HG03097 (cell line): ENCODE measurements around the gene GRK5.

ENCODE experiments used
- ATAC-seq: cut with Tn5 transposase; IDR thresholded peaks from one replicate; pipeline ENCODE4 v1.9.1; 2021; ENCODE audit not compliant: unreplicated experiment, low FRiP score

GRK5 gene

DNA sequence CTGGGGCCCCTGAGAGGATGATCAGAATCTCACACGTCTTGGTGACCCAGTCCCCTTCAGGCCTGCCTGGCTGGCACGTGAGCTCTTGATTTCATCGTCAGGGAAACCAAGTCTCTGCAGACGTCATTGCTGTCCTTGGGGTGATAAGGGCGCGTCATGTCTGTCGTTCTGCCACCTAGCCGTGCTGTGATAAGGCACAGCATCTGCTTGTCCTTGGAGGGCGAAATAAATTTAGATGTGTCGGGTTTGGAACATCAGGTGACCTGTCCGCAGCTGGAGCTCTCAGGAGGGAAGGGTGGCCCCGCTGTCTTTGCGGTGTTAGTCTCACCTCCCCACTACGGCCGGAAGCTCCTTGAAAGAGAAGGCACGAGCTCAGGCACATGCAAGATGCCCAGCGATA, 129.2 kb downstream of the GRK5 start:
- ATAC-seq, result no peak

DNA sequence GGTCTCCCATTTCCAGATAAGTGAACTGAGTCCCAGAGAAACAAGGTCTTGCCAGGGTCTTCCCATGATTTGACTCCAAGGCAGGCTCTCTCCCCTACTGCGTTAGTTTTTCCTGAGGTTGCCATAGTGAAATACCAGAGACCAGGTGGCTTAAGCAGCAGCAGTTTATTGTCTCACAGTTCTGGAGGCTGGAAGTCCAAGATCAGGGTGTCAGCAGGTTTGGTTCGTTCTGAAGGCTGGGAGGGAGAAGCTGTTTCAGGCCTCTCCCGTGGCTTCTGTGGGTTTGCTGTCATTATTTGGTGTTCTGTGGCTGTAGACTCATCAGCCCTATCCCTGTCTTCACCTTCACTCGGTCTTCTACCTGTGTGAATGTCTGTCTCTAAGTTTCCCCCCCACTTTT, 129.9 kb downstream of the GRK5 start:
- ATAC-seq, result no peak

DNA sequence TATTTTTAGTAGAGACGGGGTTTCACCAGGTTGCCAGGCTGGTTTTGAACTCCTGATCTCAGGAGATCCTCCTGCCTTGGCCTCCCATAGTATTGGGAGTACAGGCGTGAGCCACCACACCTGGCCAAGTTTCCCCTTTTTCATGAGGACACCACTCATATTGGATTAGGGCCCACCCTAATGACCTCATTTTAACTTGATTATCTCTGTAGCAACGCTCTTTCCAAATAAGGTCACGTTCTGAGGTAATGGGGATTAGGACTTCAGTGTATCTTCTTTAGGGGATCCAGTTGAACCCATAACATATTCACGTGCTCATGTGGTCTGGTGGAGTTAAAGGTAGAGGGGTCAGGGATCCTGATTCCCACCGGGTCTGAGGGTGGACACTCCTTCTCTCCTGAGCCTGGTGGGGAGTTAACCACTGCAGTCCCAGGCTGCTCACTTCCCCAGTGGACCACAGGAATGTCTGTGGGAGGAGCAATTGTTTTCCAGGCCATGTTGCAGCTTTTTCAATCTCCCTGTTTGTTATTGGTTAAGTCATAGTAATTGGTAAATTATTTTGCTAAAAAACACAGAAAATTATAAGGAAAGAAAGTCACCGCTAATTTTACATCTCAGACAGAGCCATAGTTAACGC, 130.5 kb downstream of the GRK5 start:
- ATAC-seq, result no peak

- ATAC-seq, result no peak
Measured at GRCh38 chr10:119339109-119339508, 131.7 kb downstream of the GRK5 start.

DNA sequence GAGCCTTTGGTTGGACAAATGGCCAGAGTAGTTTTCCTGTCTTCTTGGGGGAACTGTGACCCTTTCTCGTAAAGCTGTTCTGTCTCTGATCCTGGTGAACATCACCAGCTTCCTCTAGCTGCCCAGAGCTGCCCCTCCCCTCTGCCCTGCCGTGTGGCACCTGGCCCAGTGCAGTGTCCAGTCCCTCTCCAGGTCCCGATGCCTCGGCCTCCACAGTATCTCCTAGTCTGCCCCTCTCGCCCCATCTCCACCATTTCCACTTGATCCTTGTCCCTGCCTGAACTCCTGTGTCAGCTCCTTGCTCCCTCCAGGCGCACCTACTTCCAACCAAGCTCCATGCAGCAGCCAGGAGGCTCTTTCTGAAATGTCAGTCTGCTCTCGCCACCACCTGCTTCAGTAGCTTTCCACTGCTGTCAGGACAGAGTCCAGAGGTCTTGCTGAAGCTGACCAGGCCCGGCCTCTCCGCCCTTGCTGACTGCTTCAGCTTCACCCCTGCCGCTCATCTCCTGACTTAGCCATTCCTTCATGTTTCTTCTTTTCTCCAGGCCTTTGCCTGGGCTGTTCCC, 133.6 kb downstream of the GRK5 start:
- ATAC-seq, result no peak

DNA sequence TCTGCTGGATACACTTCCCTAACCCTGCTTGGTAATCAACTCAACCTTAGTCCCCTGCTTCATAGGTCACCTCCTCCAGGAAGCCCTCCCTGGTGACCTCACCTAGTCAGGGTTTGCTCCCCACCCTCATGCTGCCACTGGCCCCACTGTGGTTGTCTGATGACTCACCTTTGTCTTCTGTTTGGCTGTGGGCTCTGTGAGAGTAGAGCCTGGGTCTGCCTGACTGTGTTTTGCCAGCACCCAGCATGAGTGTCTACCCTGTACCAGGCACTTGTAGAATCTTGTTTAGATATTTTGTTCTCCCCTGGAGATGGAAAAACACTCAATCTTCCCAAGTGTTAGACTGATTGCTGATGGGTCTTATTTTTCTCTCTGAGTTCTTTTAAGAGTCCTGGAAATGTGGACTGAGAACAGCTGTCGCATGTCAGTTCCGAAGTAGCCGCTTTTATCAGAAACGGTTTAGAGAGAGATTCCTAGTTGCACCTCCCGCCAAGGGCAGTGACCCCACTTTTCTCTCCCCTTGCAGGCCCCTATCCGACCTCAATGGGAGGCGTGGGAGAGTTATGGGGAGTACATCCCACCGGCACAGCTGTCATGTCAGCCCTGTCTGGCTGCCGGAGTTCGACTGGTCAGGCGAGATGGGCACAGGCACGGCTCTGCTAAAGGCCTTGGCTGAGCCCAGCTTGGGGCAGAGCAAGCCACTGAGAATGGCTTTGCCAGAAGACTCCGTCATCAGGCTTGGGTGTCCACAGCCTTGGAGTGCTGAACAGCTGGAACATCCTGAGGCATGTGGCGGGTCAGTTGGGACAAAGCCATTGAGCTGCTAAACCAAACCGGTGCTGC, 134.3 kb downstream of the GRK5 start:
- ATAC-seq, result no peak

DNA sequence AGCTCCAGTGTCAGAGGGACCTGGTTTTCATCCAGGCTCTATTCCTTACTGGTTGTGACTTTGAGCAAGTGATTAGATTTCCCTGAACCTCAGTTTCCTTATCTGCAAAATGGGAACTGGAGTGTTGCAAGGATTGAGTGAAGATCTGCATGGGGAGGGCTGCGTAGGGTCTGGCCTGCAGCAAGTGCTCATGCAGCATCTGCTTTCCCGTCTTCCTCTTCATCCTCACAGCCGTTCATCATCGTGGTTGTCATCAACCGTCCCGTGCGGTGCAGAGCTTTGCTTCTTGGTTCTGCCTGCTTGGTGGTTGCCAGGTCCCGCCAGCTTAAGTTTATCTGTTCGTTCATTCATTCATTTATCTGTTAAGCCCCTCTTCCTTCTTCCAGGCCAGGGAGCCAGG, 135.0 kb downstream of the GRK5 start:
- no peak for ATAC-seq

DNA sequence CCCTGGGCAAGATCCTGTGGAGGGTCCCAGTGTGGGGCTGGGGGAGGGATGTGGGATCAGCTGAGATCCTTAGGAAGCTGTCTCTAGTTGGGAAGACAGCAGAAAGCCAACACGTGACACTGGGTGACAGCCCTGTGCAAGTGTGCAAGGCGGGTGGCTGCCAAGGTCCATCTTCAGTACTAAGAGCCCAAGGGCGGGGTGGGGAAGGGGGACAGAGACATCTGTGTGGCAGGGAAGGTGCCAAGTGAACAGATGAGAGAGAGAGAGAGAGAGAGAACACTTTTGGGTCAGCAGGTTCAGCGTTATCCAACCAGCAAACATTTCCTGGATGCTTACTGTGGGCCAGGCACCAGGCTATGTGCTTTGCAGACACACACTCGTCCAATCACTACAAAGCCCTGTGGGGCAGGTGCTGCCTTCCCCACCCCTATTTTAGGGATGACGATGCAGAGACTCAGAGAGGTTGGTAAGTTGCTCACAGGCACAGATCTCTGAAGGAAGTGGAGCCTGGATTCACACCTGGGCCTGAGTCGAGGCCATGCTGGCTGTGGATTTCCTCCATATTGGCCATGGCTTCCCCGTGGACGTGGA, 135.7 kb downstream of the GRK5 start:
- no peak for ATAC-seq

- ATAC-seq, result no peak
Measured at GRCh38 chr10:119344381-119344780, 137.0 kb downstream of the GRK5 start.

DNA sequence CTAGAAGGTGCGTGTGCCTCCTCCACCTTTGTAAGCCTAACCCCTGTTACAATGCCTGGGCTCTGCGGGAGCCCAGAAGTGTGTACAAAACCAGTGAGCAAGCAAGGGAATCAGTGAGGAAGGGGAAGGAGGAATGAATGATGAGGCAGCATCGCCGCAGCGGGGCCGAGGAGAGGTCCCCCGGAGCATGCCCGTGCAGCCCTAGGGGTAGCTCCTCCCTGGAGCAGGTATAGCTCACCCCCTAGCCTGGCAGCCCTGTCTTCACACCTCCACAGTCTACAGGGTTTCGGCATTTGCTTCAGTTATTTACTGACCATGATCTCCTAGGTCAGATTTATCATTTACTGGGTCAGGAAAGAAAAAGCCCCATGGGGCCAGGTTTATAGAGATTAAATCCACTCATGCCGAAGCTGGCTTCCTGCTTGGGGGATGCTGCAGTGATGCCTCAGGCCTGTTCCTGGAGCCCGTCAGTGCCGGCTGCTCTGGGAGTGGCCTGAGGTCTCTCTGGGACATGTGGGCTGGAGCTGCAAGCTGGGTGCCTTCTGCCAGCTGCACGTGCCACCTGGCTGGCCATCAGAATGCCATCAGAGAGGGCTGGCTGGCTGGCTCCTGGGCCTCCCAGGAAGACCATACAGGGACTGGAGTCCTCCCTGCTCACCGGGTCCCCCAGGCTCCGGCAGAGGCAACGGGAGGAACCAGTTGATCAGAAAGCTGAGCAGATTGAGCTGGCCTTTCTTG, 138.9 kb downstream of the GRK5 start:
- ATAC-seq, result no peak

GRCh38 chr10:119347181-119347974, 140.0 kb downstream of the GRK5 start:
- ATAC-seq, result no peak

DNA sequence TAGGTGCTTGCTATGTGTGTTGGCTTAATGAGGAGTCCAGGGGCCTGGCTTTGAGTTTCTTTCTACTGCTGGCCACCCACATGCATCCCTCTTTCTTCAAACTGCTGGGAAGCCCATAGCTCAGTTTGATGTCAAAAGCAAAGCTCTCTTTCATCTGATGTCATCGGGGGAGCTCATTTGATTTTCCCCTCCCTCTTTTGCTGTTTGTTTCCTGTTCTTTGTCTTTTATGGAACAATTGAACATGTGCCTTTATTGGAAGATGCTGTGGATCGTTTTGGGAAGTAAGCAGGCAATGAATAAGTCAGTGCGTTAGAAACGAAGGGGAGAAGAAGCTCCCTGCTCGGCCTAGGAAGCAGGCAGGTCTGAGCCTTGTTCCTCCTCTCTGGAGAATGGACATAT, 140.7 kb downstream of the GRK5 start:
- ATAC-seq, result no peak

DNA sequence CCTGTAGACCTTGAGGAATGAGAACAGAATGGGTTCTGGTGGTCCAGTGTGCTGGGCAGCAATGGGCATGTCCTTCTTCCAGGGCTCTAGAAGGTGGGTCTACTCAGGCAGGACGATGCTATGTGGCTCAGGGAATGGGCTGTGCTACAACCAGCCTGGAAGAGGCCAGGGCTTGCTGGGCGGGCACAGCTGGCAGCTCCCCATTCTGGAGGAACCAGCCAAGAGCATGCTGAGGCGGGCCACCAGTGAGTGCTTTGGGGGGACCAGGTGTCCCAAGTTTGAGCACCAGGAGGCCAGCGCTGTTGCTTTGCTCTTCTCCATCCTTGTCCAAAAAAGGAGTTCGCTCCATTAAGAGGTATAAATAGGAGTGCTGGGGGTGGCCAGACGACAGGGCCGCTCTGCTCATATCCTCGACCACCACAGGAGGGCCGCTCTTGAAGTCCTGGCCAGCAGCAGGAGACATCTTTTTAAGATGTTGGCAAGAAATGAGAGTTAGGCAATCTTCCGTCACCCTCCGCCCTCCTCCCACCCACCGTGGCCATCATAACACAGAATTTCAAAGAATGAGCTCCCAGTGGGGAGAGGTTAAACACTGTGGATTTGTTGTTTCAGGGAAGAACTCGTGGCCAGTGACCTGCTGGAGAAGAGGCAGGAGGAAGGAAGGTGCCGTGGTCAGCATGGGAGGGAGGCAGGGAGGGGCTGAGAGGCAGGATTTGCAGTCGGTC, 141.3 kb downstream of the GRK5 start:
- ATAC-seq, result no peak

- ATAC-seq, result no peak
Measured at GRCh38 chr10:119349341-119349740, 142.0 kb downstream of the GRK5 start.

DNA sequence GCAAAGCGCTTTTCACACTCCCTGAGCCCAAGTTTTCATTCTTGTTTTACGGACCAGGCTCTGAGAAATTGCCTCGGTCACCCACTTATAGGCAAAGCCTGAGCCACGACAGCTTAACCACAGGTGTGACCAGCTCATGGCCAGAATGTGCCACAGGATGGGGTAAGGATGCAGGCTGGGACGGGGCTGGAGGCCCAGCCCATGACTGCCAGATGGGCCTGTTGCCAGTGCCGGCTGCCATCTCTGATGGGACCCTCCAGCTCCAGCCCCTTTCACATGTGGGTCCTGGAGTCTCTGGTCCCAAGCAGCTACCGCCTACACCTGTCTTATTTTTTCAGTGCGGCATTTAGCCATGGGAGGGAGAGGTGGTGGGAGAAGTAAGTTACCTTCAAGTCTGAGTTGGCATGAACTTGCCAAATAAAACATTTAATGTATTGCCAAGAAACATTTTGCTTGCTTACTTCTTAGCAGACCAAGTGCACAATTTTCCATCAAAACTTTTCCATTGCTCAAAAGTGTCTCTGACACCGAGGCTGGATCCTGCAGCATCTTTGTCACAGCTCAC, 142.6 kb downstream of the GRK5 start:
- ATAC-seq, result no peak

- ATAC-seq, result no peak
Measured at GRCh38 chr10:119350502-119351097, 143.2 kb downstream of the GRK5 start.

- ATAC-seq, result no peak
Measured at GRCh38 chr10:119351189-119351588, 143.8 kb downstream of the GRK5 start.

DNA sequence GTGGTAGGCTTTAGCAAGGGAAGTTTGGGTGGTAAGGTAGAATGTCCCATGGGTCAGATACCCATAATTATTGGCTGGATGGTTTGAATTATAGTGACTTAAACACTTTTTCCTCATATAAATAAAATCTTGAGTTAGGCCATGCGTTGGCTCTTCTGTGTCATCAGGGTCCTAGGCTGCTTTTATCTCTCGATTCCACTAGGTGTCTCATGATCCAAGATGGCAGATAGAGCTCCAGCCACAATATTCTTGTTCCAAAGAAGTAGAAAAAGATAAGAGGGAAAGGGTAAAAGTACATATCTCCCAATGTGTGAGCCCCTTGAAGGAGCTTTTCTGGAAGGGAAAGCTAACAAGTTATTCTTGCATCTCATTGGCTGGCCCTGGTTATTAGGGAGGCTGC, 144.7 kb downstream of the GRK5 start:
- no peak for ATAC-seq

DNA sequence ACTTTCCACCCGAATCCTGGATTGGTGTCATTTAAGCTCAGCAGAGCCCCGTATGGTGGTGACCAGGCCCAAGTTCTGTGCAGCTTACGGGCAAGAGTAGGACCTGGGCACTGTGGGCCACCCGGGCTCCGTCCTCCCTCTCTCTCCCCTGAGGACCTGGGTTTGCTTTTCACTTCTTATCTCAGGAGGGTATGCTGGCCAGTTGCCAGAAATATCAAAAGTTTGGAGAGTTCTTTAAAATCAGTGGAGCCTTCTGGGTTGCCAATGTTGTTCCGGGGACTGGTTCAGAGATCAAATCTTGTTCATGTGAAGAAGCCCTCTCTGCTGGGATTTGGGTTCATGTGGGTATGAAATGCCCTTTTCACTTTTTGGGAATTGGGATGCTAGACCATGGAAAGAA, 145.4 kb downstream of the GRK5 start:
- ATAC-seq, result no peak
